T1000 (cell line): ENCODE measurements around the gene OLFML2B.

ENCODE experiments used
- DNase-seq: peaks from one replicate; lab custom pipeline; 2025; ENCODE audit warnings: mixed read lengths; lab: John Stamatoyannopoulos, UW

OLFML2B gene

GRCh38 chr1:162006081-162006480, 17.6 kb downstream of the OLFML2B start:
- no peak for DNase-seq

- DNase-seq = no peak
Observed at GRCh38 chr1:162004441-162004950, 19.2 kb downstream of the OLFML2B start.

DNA sequence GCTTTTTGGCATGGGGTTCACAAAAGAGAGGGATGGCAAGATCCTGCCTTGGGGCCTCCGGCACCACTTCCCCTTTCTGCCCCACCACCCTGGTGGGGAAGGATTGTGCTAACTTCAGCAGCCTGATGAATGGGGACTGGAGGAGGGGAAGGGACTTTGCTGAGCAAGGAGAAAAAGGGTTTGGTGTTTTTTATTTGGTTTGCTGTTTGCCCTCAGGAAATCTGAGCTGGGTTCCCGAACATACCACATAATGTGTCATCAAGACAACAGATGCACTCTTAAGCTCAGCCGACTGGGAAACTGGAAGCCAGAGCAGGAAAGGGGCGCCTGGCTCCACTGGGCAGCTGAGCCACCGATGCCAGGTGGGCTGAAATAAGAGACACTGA, 19.8 kb downstream of the OLFML2B start:
- peak; percentile 41 for DNase-seq

DNA sequence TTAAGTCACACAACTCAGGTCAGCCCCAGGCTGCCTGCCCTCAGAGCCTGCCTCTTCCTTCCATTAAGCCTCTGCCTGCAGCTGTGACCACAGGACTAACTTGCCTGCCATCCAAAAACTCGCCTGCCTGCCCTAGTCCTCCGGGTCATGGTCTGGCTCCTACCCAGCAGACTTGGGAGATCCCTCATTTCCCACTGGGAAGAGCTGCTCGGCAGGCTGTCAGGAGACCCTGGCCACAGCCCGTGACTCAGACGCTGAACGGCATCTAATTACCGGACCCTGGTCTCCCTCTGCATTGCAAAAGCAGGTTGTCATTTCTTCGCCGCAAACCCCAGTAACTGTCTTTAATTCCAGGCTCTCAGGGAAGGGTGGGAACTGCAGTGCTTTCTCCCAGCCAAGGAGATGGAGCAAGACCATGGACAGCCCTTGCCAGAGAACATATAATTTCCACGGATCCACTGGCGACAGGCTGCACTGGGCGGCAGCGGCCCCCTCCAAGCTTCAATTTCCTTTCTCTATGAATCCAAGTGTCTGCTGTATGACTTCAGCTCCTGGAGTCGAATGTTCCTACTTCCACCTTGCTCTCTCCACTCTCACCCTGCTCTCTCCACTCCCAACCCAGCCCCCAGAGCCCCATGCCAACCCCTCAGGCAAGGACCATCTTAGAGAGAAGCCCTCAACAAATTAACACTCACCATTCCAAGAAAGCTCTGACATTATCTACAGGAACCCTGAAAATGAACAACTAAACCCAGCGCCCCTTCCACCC, 20.4 kb downstream of the OLFML2B start:
- peak; percentile 85 for DNase-seq

GRCh38 chr1:162000053-162000420, 23.6 kb downstream of the OLFML2B start:
- DNase-seq = no peak

DNA sequence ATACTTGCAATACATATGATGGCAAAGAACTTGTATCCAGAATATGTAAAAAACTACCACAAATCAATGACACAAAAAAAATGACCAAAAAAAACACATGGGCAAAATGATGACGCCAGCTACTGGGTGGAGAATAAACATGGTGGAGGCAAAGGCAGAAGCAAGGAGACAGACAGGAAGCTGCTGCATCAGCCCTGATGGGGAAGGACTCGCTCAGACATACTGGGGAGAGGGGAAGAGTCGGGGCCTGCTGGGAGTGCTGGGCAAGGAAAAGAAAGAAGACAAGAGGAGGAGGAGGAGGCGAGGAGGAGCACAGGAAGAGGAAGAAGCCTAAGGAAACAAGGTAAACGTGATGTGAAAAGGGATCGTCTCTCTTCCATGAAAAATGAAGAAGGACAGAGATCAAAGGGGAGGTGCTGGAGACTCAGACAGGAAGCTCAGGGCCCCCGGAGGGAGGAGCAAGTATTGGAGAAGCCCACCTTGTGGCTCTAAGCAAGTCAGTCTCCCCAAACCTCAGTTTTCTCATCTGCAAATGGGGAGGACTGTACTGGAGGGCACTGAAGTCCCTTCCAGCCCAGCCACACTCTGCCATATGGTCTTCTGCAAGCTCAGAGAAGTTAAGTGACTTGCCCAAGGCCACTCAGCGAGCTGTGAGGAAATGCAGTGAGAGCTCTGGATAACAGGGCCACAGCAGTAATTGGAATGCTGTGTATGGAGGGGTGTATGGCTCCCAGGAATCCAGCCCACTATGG, 24.2 kb downstream of the OLFML2B start:
- DNase-seq = no peak

GRCh38 chr1:161998811-161999210, 24.9 kb downstream of the OLFML2B start:
- DNase-seq = peak; percentile 36

GRCh38 chr1:161997152-161997551, 26.5 kb downstream of the OLFML2B start:
- no peak for DNase-seq

DNA sequence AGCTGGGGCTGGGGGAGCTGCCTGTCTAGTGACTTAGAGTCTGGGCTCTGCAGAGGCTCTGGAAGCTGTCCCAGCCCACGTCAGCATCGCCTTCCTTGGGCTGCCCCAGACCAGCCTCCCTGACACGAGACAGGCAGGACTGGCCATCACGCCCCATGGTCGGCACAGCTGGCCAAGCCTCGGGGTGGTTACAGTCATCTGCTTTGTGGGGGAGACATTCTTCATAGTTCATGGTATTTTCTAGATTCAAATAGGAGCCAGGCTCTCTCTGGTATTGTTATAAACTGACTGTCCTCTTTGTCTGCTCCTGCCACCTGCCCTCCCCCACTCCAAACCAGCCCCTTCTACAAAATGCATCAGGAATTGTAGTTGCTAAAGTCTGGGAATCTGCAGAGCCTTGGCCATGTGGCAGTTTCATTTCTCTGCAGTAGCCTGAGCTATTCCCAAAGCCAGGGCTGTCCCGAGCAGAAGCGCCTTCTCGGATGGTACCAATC, 29.4 kb downstream of the OLFML2B start:
- no peak for DNase-seq

GRCh38 chr1:161993576-161993975, 30.1 kb downstream of the OLFML2B start:
- DNase-seq = no peak

GRCh38 chr1:161989786-161990185, 33.9 kb downstream of the OLFML2B start:
- DNase-seq = no peak

DNA sequence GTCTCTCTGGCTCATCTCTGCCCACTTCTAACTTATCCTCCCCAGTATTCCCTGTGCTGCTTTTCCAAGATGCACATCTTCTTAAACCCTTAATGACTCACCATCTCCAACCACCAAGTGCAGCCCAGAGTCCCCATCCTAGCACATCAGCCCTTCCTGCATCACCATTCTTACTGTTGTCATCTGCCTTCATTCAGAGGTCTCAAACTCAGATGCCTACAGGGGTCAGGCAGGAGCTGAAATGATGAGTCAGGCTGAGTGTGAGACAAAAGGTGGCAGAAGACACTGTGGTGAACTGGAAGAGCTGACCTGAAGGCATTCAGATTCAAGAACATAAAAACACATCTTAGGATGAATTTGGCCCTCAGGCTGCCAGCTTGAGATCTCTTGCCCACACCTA, 34.6 kb downstream of the OLFML2B start:
- DNase-seq = no peak

DNA sequence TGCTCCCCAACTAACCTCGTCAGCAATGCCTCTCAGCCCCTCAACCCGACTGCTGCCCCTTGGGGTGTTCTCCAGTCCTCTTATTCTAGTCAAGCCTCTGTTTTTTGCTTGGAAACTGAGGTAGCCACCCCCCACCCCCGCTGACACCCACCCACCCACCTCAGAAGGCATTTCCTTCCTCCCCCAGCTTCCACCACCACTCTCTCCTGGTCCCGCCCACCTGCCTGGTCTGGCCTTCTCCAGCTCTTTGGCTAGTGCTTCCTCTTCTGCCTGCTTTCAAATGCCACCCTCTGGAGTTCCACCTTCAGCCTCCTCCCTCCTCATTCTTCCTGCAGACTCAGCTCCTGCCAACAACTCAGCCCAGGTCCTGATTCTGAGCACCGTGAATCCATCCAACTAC, 35.3 kb downstream of the OLFML2B start:
- no peak for DNase-seq

- no peak for DNase-seq
Observed at GRCh38 chr1:161987872-161988271, 35.8 kb downstream of the OLFML2B start.

- no peak for DNase-seq
Observed at GRCh38 chr1:161987303-161987702, 36.4 kb downstream of the OLFML2B start.

DNA sequence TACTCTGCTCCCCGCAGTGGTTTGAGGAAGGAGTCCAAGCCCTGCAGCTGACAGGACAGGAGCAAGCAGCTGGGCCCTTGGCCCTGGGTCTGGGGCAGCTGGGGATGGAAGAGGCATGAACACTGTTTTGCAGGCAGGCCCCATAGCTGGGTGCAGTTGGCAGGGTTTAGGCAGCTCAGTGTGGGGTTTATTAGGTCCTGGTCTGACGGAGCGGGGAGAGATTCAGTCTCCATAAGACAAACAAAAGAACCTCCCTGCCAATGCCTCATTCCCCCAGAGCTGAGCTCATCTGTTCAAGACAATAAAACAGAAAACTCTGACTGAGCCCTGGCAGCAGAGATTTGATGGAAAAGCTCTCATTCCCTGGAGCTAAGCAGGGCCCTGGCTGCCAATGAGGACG, 37.3 kb downstream of the OLFML2B start:
- no peak for DNase-seq

DNA sequence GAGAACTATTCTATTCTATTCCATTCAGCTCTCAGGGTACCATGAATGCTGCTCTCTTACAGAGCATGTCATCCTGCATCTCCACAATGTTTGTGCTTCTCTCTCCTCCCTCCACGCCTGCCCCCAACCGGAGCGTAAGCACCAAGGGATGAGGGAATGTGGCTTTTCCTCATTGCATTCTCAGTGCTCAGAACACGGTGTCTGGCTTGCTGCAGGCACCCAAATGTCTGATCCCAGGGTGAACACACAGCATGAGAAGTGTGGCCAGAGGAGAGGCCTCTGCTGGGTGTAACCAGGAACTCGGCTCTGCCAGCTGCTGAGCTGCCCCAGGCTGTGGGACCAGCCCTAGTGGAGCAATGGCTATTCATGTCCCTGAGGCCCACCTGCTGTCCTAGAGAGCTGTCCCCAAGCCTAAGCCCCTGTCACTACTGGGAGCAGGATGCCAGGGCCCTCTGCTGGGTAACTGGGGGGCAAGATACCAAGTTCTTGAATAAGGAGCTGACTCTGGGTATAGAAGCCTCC, 38.3 kb downstream of the OLFML2B start:
- DNase-seq = no peak

GRCh38 chr1:161983725-161984124, 39.9 kb downstream of the OLFML2B start:
- no peak for DNase-seq

- no peak for DNase-seq
Observed at GRCh38 chr1:161982917-161983316, 40.8 kb downstream of the OLFML2B start.

DNA sequence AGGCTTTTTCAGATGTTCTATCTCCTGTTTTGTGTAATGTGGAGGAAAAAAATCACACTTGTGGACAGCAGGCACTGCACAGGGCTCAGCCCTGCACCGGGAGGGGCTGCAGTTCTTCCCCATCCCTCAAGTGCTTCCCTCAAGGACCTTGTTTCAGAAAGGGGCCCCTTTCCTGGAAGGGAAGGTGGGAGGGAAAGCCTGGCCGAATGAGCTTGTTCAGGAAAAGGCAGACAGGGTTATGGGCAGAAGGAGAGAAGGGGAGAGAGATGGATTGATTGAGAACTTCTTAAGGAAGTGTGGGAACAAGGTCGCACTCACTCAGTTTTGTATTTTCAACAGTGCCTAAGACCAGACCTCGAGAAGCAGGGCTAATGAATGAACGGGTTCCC, 41.2 kb downstream of the OLFML2B start:
- no peak for DNase-seq

- no peak for DNase-seq
Observed at GRCh38 chr1:161981735-161982506, 41.7 kb downstream of the OLFML2B start.

DNA sequence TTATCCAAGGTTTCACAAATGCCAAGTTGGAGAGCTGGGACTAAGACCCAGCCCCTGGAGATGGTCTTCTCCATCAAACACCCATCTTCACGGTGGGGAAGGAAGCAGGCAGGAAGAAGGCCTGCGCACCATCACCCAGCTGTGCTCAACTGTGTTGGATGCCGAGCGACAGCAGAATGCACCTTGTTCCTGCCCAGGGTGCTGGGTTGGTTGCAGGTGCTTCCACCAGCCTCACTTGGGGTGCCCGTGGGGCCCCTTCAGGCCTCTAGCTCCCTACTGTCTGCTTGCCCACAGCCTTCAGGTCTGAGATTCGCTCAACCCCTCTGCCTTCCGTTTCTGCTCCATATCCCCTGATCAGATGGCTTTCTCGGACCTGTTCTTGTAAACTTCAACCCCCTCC, 42.5 kb downstream of the OLFML2B start:
- no peak for DNase-seq
